Measurements from ENCODE around the gene DMC1. TPM values are rescaled to one million over a fixed set of nuclear protein-coding genes. Genes with fewer than 3 reads are reported as not detected.
A peak's percentile ranks its signal among the peaks of the same experiment; 100 is the strongest.
"Not testable (repeated sequence)": the region's sequence is repeated elsewhere in the genome, so short reads cannot be mapped to it uniquely, and the experiment has no call there.

DMC1 gene
- total and polyA plus RNA-seq, 9 donors, result 0.82 to 12.2 (median 2.1) TPM

GRCh38 chr22:38601221-38601764, 31.3 kb upstream of the DMC1 start:
- no peak overlapping the region for H3K27ac ChIP-seq
- no peak for DNase-seq
- 50 to 94% (median 89%) methylated on average over 2 of the region's 2 CpGs for WGBS, 3 donors
- no peaks in the 10 kb centered on the region for H3K36me3 ChIP-seq
- no peak overlapping the region for H3K4me3 ChIP-seq
- TF ChIP-seq CTCF (IDR thresholded peaks at IDR 0.05), result no peak
- TF ChIP-seq EP300 (IDR thresholded peaks at IDR 0.05), result no peak
- no peak for TF ChIP-seq POLR2A (IDR thresholded peaks at IDR 0.05)
- no peaks in the 10 kb centered on the region for H3K4me1 ChIP-seq (ENCODE audit: insufficient read depth)
- intact Hi-C loops (cut with DNase I), result no loop called here
- H3K27me3 ChIP-seq, result no peaks in the 10 kb centered on the region
- no peaks in the 10 kb centered on the region for H3K9me3 ChIP-seq

GRCh38 chr22:38599466-38599865, 29.5 kb upstream of the DMC1 start:
- intact Hi-C loops (cut with DNase I), result no loop called here
- H3K4me3 ChIP-seq, result no peak overlapping the region
- H3K4me1 ChIP-seq (ENCODE audit: insufficient read depth), result no peaks in the 10 kb centered on the region
- WGBS, 3 donors, result 93 to 96% (median 96%) methylated on average over 10 of the region's 10 CpGs
- H3K27ac ChIP-seq, result no peak overlapping the region
- H3K36me3 ChIP-seq, result no peaks in the 10 kb centered on the region
- TF ChIP-seq POLR2A (IDR thresholded peaks at IDR 0.05) (no peak), EP300 (IDR thresholded peaks at IDR 0.05) (no peak), CTCF (IDR thresholded peaks at IDR 0.05) (no peak)
- no peaks in the 10 kb centered on the region for H3K9me3 ChIP-seq
- DNase-seq, result no peak
- H3K27me3 ChIP-seq, result no peaks in the 10 kb centered on the region

GRCh38 chr22:38582923-38583322, 12.9 kb upstream of the DMC1 start:
- DNase-seq; H3K4me1 ChIP-seq (ENCODE audit: insufficient read depth); H3K36me3 ChIP-seq; H3K4me3 ChIP-seq; H3K27ac ChIP-seq; H3K9me3 ChIP-seq; intact Hi-C loops (cut with DNase I); H3K27me3 ChIP-seq: not testable (repeated sequence)
- 80 to 86% (median 83%) methylated on average over 3 of the region's 3 CpGs for WGBS, 3 donors

DNA sequence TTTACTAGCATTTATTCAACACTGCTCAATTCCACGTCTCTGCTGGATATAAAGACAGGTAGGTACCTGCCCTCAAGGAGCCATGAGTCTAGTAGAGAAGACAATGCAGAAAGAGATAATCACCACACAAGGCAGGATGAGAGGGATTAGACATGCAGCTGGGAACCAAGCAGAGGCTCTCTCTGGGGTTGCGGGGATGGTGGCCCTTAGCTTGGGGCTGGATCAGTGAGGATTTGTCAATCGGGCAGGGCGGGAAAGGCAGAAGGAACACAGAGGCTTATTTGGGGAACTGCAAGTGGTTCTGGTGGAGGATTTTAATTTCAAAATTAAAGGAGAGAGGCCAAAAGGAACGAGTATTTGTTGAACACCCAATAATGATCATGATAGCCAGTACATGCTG, 8.5 kb upstream of the DMC1 start:
- H3K27ac ChIP-seq, result no peak overlapping the region
- 58 to 68% (median 67%) methylated on average over 5 of the region's 5 CpGs for WGBS, 3 donors
- no peak for DNase-seq
- H3K9me3 ChIP-seq, result no peaks in the 10 kb centered on the region
- no peaks in the 10 kb centered on the region for H3K36me3 ChIP-seq
- TF ChIP-seq CTCF (IDR thresholded peaks at IDR 0.05), result no peak
- no peak for TF ChIP-seq POLR2A (IDR thresholded peaks at IDR 0.05)
- no peak for TF ChIP-seq EP300 (IDR thresholded peaks at IDR 0.05)
- H3K27me3 ChIP-seq, result no peaks in the 10 kb centered on the region
- no peaks in the 10 kb centered on the region for H3K4me1 ChIP-seq (ENCODE audit: insufficient read depth)
- intact Hi-C loops (cut with DNase I), result no loop called here
- H3K4me3 ChIP-seq, result no peak overlapping the region

DNA sequence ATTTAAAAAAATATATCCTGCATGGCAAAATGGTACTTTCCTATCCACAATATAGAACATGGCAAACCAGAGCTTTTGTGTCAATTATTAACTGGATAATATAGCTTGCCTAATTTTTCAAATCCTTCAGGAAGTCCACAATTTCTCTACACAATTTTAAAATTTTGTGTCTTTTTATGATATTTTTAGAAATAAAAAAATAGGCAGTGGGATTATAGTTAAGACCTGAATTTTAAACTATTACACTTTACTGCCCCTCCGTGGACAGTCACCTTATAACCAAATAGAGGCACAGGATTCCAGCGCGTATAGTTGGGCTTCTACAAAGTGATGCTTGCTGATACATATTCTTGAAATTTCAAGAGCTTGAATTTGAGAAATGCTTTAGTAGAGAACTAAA, 2.1 kb upstream of the DMC1 start:
- DNase-seq, result peak in 2 of 5 donors; percentile 19 to 43
- Histone ChIP-seq H3K4me1 (ENCODE audit: insufficient read depth) (peaks cover 2% of the 10 kb centered on the region), H3K27me3 (no peaks in the 10 kb centered on the region), H3K4me3 (no peak overlapping the region), H3K27ac (no peak overlapping the region), H3K9me3 (no peaks in the 10 kb centered on the region), H3K36me3 (no peaks in the 10 kb centered on the region)
- intact Hi-C loops (cut with DNase I), result loop anchor here in 3 of 4 donors (2.0 to 5.0 kb wide), 3 partner anchors 515 to 520 kb away; partner anchors contain the start of gene PICK1 (in 1 of the 3)
- 1 to 2% (median 2%) methylated on average over 3 of the region's 3 CpGs for WGBS, 3 donors
- TF ChIP-seq EP300 (IDR thresholded peaks at IDR 0.05) (no peak), CTCF (IDR thresholded peaks at IDR 0.05) (peak; percentile 23 to 63 (median 34)), POLR2A (IDR thresholded peaks at IDR 0.05) (no peak)

Data from ovary (tissue), 9 donors.